Measurements from ENCODE around the gene FAM174C.

FAM174C gene

DNA sequence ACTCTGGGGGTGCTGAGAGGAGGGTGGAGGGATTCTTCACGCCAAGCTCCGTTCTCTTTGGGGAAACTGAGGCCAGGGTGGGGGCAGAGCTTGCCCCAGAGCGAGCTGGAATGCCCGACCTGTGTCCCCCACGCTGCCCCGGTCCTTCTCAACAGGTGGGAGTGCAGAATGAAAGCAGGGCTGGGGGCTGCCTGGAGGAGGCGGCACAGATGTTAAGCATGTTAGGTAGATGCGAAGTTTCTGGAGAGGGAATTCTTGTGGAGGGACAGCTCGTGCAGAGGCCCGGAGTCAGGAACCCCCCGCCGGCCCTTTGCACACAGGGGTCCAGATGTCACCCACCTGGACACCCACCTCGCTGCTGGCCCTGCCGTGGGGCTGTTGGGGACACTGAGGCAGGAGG, 19.4 kb downstream of the FAM174C start:
- TF ChIP-seq CTCF (IDR thresholded peaks at IDR 0.05) = no peak
- no peaks in the 10 kb centered on the region for H3K79me2 ChIP-seq
- H3K9ac ChIP-seq = no peak overlapping the region
- no peak overlapping the region for H3K4me3 ChIP-seq (ENCODE audit: low read depth, low read length)
- H3K36me3 ChIP-seq (ENCODE audit: control insufficient read depth, insufficient read depth, low read length) = no peaks in the 10 kb centered on the region
- H3K27me3 ChIP-seq (ENCODE audit: control insufficient read depth, insufficient read depth, low read length) = no peaks in the 10 kb centered on the region
- no peak overlapping the region for H2AFZ ChIP-seq
- no peak overlapping the region for H3K4me2 ChIP-seq (ENCODE audit: low read length)
- H3K27ac ChIP-seq = no peak overlapping the region
- H3K4me1 ChIP-seq = peaks cover 4% of the 10 kb centered on the region
- H3K9me3 ChIP-seq (ENCODE audit: control insufficient read depth, low read length) = no peaks in the 10 kb centered on the region

GRCh38 chr19:1295169-1296012, 20.1 kb downstream of the FAM174C start:
- Histone ChIP-seq H3K4me1 (peaks cover 4% of the 10 kb centered on the region), H3K4me3 (ENCODE audit: low read depth, low read length) (no peak overlapping the region), H3K4me2 (ENCODE audit: low read length) (peak overlapping the region; percentile 18), H3K36me3 (ENCODE audit: control insufficient read depth, insufficient read depth, low read length) (no peaks in the 10 kb centered on the region), H3K79me2 (no peaks in the 10 kb centered on the region), H3K9ac (no peak overlapping the region), H3K27ac (no peak overlapping the region), H2AFZ (peak overlapping the region; percentile 34), H3K27me3 (ENCODE audit: control insufficient read depth, insufficient read depth, low read length) (no peaks in the 10 kb centered on the region), H3K9me3 (ENCODE audit: control insufficient read depth, low read length) (no peaks in the 10 kb centered on the region)
- TF ChIP-seq CTCF (IDR thresholded peaks at IDR 0.05) = no peak

- H3K4me3 ChIP-seq (ENCODE audit: low read depth, low read length) = no peak overlapping the region
- H3K27ac ChIP-seq = no peak overlapping the region
- H3K9ac ChIP-seq = no peak overlapping the region
- no peaks in the 10 kb centered on the region for H3K9me3 ChIP-seq (ENCODE audit: control insufficient read depth, low read length)
- no peak overlapping the region for H2AFZ ChIP-seq
- no peaks in the 10 kb centered on the region for H3K27me3 ChIP-seq (ENCODE audit: control insufficient read depth, insufficient read depth, low read length)
- no peaks in the 10 kb centered on the region for H3K79me2 ChIP-seq
- no peaks in the 10 kb centered on the region for H3K36me3 ChIP-seq (ENCODE audit: control insufficient read depth, insufficient read depth, low read length)
- no peak for TF ChIP-seq CTCF (IDR thresholded peaks at IDR 0.05)
- peaks cover 4% of the 10 kb centered on the region for H3K4me1 ChIP-seq
- H3K4me2 ChIP-seq (ENCODE audit: low read length) = no peak overlapping the region
Observed at GRCh38 chr19:1296078-1296477, 20.7 kb downstream of the FAM174C start.

DNA sequence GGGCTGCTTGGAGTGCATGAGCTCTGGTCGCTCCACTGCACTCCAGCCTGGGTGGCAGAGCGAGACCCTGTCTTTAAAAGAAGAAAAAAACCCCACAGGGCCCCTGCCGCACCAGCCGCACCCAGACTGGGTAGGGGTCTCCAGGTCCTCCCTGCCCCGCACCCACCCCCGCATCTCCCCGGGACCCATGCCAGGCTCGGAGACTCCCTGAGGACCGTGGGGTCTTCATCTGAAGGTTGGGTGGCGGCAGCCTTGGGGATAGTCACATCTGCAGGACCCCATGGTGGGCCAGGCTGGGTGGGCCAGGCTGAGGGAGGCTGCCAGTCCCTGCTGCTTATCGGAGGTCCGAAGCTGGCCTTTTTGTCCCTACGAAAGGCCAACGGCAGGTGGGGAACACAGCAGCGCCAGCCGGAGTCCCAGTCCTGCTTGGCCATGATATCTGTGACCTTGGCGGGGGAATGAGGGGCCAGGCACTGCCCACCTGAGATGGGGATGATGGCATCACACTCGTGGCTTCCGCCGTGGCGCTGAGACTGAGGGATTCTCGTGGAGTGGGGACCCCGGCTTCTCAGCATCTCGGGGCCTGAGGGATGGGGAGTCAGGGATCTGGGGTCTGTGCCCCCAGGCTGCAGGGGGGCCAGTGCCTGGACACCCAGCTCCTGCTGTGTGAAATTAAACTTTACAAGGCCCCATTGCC, 21.4 kb downstream of the FAM174C start:
- no peak overlapping the region for H2AFZ ChIP-seq
- H3K27ac ChIP-seq = no peak overlapping the region
- no peak overlapping the region for H3K9ac ChIP-seq
- H3K4me2 ChIP-seq (ENCODE audit: low read length) = no peak overlapping the region
- H3K36me3 ChIP-seq (ENCODE audit: control insufficient read depth, insufficient read depth, low read length) = no peaks in the 10 kb centered on the region
- H3K4me1 ChIP-seq = peaks cover 4% of the 10 kb centered on the region
- H3K4me3 ChIP-seq (ENCODE audit: low read depth, low read length) = no peak overlapping the region
- H3K79me2 ChIP-seq = no peaks in the 10 kb centered on the region
- H3K9me3 ChIP-seq (ENCODE audit: control insufficient read depth, low read length) = no peaks in the 10 kb centered on the region
- H3K27me3 ChIP-seq (ENCODE audit: control insufficient read depth, insufficient read depth, low read length) = no peaks in the 10 kb centered on the region
- TF ChIP-seq CTCF (IDR thresholded peaks at IDR 0.05) = no peak
